CD4-positive, alpha-beta T cell treated with Interleukin-17A for 4 hours (primary cell): ENCODE results near the gene PTK6.
"Not testable (repeated sequence)": the region's sequence is repeated elsewhere in the genome, so short reads cannot be mapped to it uniquely, and the experiment has no call there.

Experiments used
- DNase-seq: peaks from one replicate; pipeline ENCODE4 v3.0.0-alpha.2; 2020; ENCODE audit warnings: mixed read lengths

Gene PTK6

DNA sequence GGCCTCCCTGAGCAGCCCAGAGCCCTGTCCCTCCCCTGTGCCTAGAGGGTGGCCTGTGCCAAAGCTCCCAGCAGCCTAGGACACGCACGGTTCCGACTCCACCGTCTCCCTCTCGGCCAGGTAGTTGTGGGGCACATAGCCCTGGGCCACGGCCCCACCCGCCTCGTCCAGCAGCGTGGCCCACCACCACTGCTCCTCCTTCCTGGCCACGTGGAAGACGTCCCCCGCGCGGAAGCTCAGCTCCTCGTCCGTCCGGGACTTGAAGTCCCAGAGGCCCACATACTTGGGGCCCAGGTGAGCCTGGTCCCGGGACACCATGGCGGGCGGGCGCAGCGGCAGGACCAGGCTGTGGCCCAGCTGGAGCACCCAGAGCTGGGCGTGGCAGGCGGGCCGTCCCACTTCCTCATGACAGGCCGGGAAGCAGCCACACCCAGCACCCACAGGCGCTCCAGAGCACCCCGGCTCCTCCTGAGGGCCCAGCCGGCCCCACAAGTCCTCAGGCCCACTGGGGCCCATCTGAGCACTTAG lies at the start of gene PTK6:
PTK6 (minus strand) TSS at position 380 of the 528 bp plus-strand sequence; CDS start at position 318, 62 bp downstream.
- peak; percentile 36 for DNase-seq

DNA sequence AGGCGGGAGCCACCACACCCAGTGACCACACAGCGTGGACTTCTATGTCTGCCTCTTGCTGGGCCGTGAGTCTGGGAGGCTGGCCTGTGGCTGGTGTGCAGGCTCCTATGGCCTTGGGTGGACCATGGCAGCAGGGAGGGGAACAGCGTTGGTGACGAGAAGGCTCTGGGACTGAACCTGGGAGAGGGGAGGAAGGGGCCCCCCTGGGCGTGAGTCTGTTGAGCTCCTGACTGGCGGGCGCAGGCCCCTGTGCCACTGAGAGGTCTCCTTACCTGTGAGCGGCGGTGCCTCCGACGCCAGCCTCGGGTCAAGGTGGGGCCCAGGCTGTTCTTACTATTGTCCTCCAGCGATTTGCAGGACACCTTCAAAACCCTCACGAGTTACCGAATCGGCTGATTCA lies 49.6 kb upstream of the PTK6 start:
- DNase-seq: no peak

DNA sequence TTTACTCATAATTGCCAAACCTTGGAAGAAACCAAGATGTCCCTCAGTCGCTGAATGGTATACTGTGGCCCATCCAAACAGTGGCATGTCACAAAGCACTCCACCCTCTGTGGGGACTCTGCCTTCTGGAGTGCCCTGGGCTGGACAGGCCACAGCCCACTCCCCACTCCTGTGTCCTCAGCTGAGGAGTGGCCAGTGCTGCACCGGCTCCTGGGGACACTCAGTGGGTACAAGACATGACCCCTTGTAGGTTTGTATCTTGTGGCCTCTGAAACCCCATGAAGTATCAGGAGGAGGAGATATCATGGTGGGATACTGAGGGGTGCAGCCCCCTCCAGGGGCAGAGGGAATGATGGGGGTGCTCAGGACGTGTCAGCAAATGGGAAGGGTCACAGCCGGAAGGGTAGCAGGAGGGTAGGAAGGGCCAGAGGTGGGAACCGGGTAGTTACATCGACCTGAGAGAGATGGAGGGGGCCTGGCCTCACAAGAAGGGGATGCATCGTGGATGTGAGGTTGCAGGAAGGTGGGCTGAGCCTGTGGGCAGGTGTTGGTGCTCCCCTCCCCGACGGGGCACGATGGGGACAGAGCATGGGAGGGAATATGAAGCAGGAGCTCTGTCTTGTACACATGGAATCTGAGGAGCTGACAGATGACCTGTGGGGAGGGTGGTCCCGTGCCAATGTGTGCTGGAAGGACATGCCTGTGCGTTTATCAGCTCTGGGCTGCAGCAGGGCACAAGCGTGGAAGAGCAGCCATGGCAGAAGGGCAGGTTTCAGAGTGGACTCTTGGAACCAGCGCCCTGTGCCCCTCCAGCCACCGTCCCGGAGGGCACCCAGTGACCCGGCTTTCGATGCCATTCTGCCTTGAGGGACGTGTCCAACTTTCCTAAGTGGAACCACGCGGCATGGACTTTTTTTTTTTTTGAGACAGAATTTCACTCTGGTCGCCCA lies 48.7 kb upstream of the PTK6 start:
- DNase-seq: no peak

DNA sequence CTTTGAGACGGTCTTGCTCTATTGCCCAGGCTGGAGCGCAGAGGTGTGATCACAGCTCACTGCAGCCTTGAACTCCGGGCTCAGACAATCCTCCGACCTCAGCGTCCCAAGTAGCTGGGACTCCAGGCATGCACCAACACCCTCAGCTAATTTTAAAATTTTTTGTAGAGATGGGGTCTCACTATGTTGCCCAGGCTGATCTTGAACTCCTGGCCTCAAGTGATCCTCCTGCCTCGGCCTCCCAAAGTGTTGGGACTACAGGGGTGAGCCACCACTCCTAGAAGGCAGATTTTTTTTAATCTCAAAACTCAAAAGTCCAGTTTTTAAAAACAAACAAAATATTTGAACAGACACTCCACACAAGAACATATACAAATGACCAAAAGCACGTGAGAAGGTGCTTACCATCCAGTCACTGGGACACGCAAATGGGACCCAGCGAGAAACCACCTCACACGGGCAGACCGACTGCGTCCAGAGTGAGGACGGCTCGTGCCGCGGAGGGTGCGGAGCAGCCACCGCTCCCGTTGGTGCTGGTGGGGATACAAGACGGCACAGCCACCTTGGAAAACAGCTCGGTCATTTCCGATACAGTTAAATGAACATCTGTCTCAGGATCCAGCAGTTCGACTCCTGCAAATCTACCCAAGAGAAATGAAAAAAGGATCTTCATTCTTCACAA lies 45.3 kb upstream of the PTK6 start:
- no peak for DNase-seq

DNA sequence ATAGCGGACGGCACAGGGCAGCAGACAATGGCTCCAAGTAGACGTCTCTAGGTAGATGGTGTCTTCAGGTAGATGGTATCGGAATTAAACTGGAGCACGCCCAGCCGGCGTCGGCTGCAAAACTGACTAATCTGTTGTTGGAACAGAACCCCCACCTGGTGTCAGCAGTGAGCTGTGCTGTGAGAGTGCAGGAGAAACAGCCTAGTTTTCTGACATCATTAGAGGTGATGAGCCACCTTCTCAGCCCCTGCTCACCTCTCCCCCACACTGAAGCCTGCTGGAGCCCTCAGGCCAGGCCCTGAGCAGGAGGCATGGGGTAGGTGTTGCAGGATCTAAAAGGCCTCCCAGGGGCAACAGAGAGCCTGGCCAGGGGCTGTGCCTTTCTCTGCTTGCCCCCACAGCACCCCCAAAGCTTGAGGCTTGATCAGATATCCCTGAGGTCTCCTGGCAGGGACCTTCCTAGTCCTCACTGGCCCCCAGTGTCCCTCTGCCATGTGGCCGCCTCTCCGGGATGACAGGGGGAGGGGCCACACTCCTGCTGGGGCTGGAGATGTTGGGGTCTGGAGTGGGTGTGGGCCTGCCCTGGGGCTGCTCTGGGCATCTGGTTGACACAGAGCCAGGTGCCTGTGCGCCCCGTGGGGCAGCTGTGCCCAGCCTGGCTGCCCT lies 43.8 kb upstream of the PTK6 start:
- DNase-seq: peak; percentile 82

DNA sequence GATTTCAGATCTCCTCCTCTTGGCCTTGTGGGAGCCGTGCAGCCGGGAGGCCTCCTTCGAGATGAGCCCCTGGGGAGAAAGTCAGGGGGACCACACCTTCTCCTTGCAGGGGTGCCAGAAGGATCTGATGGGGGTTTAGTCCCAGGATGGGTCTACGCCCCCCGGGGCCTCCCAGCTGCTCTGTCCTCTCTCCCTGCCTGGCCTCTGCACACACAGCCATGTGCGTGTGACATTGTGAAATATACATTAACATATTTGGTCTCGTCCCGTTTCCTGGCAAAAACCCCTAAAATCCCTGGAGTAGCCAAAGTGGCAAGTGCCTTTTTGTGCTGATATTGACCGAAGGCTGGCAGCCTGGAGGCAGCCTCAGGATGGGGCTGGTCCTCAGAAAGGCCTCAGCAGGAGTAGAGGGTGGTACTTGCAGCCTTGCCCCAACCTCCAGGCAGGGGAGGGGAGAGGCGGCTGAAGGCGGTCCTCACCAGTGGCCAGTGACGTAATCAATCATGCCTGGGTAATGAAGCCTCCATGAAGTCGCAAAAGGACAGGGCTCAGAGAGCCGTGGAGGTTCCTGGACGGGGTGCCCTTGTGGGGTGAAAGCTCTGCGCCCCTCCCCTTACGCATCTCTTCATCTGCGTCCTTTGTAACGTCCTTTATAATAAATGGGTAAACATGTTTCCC lies 42.0 kb upstream of the PTK6 start:
- no peak for DNase-seq

DNA sequence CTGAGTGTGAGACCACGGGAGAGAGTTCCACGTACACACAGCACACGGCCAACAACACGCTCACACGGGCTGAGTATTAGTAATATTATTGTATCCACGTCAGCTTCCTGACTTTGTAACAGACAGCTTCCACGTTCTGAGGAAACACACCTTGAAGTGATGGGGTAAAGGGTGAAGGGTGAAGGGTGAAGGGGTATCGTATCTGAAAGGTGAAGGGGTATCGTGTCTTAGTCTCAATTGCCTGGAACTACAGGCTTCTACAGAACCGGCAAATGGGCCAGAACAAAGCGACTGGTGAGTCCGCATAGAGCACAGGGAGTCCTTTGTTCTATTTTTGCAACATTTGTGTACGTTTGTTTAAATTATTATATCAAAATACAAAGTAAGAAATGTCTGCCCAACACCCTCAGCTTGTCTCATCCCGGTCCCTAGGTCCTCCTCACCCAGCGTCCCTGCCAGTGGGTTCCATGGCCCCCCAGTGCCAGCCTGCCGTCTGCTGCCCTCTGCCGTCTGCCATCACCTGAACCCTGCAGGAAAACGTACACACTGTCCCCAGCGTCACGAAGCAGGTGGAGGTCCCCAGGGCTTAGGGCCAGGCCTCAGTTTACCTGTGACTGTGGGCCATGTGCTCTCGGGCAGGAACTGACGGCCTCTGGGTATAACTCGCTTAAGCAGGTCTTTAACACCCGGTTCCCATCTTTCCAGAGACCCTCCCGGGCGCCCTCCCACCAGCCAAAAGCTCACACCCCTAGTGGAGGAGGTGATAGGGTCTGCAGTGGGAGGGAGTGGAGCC lies 41.2 kb upstream of the PTK6 start:
- DNase-seq: peak; percentile 28

DNA sequence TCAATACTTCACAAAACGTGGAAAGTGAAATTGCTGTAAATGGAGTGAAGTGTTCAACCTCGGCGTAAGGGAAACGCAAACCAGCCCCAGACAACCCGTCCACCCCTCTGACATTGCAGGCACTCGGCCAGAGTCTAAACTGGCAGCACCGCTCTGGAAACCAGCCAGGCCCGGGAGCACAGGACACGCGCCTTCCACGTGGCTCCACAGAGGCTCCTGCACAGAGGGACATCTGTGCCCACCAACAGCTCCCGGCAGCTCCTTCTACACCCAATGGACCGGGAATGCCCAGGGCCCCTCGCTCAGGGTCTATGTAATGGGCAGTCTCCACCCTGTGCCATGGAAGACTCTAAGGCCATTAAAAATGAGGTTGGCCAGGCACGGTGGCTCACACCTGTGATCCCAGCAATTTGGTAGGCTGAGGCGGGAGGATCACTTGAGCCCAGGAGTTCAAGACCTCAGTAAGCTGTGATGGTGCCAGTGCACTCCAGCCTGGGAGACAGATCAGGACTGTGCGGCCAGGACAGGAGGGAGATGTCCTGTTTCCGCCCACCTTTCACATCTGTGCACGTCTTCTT lies 40.2 kb upstream of the PTK6 start:
- no peak for DNase-seq

DNA sequence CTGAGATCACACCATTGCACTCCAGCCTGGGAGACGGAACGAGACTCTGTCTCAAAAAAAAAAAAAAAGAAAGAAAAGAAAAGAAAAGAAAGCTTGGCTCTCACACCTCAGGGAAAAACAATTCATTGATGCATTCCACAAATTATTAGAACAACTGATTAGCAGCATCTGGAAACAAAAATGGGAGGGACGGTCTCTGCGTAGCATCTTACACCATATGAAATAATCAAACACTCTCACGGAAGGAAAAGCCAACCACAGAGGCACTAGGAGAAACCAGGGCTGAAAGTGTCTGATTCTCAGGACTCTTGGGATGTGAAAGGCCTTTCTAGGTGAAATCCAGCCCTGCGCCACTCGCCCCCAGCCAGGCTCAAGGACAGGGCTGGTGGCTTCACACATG lies 39.1 kb upstream of the PTK6 start:
- no peak for DNase-seq

DNA sequence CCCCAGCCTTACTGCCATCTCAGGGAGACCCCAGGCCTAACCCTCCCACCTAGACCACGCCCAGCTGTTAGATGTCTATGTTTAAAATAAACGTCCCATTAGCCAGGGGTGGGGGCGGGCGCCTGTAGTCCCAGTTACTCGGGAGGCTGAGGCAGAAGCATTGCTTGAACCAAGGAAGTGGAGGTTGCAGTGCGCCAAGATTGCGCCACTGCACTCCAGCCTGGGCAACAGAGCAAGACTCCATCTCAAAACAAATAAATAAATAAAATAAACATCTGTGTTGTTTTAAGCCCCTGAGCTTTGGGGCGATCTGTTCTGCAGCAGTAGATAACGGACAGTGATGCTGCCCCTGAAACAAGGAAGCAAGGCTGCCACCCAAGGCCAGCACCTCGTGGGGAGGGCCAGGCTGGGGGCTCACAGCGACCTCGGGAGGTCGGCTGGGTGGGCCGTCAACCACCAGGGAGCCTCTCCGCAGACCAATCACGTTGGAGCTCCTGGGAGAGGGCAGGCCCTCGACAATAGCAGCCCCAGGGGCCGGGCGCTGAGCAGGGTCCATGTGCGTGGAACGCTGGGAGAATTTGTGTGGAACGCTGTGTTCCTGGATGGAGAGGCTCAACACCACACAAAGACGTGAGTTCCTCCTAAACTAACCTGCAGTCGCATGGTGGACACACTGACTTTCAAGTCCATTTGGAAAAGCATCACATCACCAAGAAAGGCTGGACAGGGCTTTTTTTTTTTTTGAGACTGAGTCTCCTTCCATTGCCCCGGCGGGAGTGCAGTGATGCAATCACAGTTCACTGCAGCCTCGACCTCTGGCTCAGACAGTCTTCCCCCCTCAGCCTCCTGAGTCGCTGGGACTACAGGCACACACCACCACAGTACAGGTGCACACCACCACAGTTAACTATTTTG lies 37.9 kb upstream of the PTK6 start:
- DNase-seq: no peak

DNA sequence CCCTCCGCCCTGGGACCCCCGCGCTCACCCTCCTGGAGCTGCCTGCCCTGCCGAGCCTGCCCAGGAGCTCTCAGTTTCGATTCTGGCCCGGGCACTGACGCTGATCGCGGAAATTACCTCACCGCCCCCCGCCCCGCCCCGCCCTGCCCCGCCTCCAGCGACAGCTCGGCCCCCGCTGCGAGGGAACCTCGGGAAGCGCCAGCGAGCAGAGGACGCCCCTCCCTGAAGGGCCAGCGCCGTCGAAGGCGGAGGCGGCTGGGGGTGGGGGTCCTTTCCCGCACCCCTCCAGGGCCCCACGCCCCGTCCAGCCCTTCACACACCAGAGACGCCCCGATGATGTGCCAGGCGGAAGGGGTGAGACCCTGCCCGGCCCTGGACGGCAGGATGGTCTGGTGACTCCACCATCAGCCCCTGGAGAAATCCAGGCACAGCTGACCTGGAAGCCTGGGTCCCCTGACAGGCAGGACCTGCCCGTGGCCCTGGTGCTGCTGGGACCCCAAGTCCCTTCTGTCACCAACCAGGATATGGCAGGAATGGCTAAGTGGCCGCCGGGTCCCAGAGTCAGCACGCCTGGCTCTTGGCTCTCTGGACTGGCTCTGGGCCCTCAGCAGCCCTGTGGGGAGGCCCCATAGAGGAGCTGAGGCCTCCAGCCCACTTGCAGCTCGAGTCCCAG lies 37.1 kb upstream of the PTK6 start, which contains the start of gene HELZ2:
HELZ2 (minus strand) TSS at position 84 of the 673 bp plus-strand sequence. CDS start 1,854 bp downstream, outside the sequence.
- peak; percentile 89 for DNase-seq

DNA sequence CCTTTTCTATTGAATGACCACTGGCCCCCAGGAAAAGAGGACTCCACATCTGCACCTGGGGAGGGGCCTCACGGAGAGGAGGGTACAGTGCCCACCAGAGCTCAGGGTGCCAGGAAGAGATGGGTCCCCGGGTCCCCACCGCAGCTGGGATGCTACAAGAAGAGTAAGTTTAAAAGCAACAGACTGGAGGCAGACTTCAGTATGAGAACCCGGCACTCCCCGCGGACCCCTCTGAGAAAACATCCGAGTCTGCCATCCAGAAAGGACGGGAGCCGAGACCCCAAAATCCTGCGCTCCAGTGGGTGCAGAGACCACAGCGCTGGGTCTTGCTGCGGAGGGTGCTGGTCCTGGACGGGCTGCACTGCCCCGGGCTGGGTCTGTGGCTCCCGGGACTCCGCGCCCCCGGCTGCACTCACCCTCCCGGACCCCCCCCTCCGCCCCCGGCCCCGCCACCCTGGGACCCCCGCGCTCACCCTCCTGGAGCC lies 36.5 kb upstream of the PTK6 start:
- DNase-seq: no peak

DNA sequence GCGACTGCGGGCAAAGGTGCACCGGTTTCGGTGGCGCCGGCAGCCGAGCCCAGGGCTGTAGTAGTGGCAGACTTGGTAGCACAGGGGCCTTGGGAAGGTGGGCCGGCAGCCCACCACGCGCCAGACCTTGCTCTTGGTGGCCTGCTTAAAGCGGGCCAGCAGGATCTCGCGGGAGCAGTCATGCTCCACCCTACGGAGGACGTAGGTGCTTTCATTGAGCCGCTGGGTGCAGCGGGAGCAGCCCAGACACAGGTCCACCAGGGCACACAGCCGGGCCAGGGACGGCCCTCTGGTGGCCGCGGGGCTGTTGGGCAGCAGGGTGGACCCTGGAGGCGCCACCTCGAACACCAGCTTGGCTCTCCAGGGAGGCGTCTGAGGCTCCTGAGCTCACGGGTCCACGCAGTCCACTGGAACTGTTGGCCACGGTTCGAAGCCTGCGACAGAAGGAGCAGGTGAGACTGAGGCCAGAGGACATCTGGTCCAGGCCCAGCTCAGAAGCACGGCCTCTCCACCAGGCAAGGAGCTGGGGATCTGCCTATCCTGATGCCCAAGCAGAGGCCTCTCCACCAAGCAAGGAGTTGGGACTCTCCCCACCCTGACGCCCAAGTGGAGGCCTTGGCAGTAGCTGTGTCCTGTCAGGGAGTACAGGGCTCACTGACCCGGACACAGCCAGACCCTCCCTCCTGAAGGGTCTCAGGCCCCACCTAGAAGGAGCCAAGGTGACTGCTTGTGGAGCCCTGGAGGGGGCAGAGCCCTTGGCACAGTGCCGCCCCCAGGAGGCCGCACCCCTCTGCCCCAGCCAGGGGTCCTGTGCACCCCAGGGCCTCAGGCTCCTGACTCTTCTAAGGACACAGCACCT lies 35.8 kb upstream of the PTK6 start:
- DNase-seq: no peak

DNA sequence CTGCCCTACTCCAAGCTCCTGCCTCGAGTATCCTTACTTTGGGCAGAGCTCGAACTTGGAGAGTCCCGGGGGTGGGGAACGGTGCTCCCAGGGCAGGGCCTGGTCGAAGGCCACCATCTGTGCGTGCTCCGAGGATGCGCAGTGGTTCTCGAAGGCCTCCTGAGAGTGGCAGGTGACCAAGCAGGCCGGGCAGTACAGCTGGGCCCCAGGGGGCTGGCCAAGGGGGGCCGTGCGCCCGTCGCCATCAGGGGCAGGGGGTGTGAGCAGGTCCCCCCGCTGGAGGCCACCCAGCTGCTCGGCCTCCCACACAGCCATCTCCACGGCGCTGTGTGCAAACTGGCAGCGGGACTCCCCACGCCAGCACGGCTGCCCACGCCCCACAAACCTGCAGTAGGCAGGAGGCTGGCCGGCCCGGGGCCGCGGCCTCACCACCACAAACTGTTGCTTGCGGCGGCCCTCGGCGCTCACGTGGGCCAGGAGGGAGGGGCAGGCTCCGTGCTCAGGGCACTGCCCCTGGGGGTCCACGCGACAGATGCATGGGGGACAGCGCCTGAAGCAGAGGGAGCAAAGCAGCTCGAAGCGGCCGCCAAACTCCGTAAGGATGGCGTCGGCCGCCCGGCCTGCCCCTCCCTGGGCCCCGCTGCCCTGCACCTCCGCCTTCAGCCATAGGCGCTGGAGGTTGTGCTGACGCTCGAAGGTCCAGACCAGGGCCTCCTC lies 35.1 kb upstream of the PTK6 start:
- no peak for DNase-seq

DNA sequence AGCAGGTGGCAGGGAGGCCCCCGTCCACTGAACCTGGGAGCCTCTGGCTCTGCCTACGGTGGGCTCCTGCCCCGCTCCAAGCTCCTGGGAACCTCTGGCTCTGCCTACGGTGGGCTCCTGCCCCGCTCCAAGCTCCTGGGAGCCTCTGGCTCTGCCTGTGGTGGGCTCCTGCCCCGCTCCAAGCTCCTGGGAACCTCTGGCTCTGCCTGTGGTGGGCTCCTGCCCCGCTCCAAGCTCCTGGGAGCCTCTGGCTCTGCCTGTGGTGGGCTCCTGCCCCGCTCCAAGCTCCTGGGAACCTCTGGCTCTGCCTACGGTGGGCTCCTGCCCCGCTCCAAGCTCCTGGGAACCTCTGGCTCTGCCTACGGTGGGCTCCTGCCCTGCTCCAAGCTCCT lies 33.9 kb upstream of the PTK6 start:
- DNase-seq: not testable (repeated sequence)

DNA sequence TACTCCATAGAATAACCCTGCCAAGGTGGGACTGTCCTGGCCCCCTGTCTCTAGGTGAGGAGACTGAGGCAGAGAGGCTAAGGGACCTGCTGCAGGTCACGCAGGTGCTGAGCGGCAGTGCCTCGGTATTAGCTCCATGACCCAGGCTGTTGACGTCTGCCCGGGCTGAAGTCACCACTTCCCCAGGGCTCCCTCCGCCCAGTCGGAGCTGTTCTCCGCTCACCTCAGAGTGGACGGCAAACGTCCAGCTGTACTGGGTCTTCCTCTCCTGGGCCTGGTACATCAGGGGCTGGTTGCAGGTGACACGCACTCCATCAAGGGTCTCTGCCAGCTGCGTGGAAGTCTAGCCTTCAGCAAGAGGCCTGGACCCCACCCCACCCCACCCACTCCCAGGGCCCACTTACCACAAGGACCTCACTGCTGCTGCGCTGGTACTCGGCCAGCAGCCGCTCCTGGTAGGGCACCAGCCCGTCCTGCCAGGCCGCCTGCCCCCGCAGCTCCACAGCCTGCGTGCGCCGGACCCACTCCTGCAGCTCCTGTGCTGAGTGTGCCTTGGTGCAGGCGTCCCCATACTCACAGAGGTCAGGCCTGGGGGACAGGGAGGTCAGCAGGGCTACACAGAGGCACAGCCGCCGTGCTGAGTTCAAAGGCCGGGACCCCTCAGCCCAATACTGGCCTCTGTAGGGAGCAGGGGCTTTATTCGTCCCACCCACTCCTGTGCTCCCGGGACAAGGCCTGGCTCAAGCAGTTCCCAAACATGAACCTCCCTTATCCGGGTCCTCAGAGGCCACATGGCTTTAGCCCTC lies 33.3 kb upstream of the PTK6 start:
- no peak for DNase-seq
